ENCODE measurements around the gene DPEP1. TPM values are rescaled to one million over a fixed set of nuclear protein-coding genes. Genes with fewer than 3 reads are reported as not detected.
"Not testable (repeated sequence)": the region's sequence is repeated elsewhere in the genome, so short reads cannot be mapped to it uniquely, and the experiment has no call there.

The DPEP1 gene
- total RNA-seq, 1 donor from 2014 or later, result not detected

GRCh38 chr16:89634463-89635385 is 21.3 kb downstream of the DPEP1 start:
- ATAC-seq (ENCODE audit: poor library complexity); DNase-seq; intact Hi-C loops (cut with DNase I): not testable (repeated sequence)

- ATAC-seq (ENCODE audit: poor library complexity), result no peak
- intact Hi-C loops (cut with DNase I), result no loop called here
- no peak for DNase-seq
Observed at GRCh38 chr16:89636663-89637062, 23.2 kb downstream of the DPEP1 start.

GRCh38 chr16:89637379-89637778 is 23.9 kb downstream of the DPEP1 start:
- intact Hi-C loops (cut with DNase I), result no loop called here
- DNase-seq (no peak), ATAC-seq (ENCODE audit: poor library complexity) (no peak)

- DNase-seq (no peak), ATAC-seq (ENCODE audit: poor library complexity) (no peak)
- intact Hi-C loops (cut with DNase I), result no loop called here
Observed at GRCh38 chr16:89638455-89638854, 25.0 kb downstream of the DPEP1 start.

GRCh38 chr16:89639385-89639784 is 25.9 kb downstream of the DPEP1 start:
- intact Hi-C loops (cut with DNase I), result no loop called here
- DNase-seq (no peak), ATAC-seq (ENCODE audit: poor library complexity) (no peak)

- ATAC-seq (ENCODE audit: poor library complexity), result no peak
Observed at GRCh38 chr16:89641458-89642119, 28.1 kb downstream of the DPEP1 start.

GRCh38 chr16:89642574-89642973 is 29.1 kb downstream of the DPEP1 start:
- DNase-seq (no peak), ATAC-seq (ENCODE audit: poor library complexity) (no peak)
- intact Hi-C loops (cut with DNase I), result no loop called here

More at GRCh38 chr16:89641458-89642119, 28.1 kb downstream of the DPEP1 start:
- no peak for DNase-seq
- intact Hi-C loops (cut with DNase I), result no loop called here

- ATAC-seq (ENCODE audit: poor library complexity) (no peak), DNase-seq (no peak)
- intact Hi-C loops (cut with DNase I), result no loop called here
Observed at GRCh38 chr16:89643769-89644300, 30.4 kb downstream of the DPEP1 start.

- intact Hi-C loops (cut with DNase I), result no loop called here
- ATAC-seq (ENCODE audit: poor library complexity) (no peak), DNase-seq (no peak)
Observed at GRCh38 chr16:89645122-89645521, 31.7 kb downstream of the DPEP1 start.

GRCh38 chr16:89646270-89646669 is 32.8 kb downstream of the DPEP1 start:
- intact Hi-C loops (cut with DNase I), result no loop called here
- ATAC-seq (ENCODE audit: poor library complexity) (no peak), DNase-seq (no peak)

GRCh38 chr16:89646906-89647305 is 33.5 kb downstream of the DPEP1 start:
- DNase-seq (no peak), ATAC-seq (ENCODE audit: poor library complexity) (no peak)
- intact Hi-C loops (cut with DNase I), result no loop called here

GRCh38 chr16:89651584-89651983 is 38.1 kb downstream of the DPEP1 start:
- ATAC-seq (ENCODE audit: poor library complexity), result no peak
- intact Hi-C loops (cut with DNase I), result no loop called here

GRCh38 chr16:89653656-89654295 is 40.3 kb downstream of the DPEP1 start:
- ATAC-seq (ENCODE audit: poor library complexity), result no peak
- intact Hi-C loops (cut with DNase I), result no loop called here
- DNase-seq, result peak; percentile 30

More at GRCh38 chr16:89651584-89651983, 38.1 kb downstream of the DPEP1 start:
- no peak for DNase-seq

GRCh38 chr16:89655062-89655643 is 41.7 kb downstream of the DPEP1 start:
- DNase-seq, result no peak
- no peak for ATAC-seq (ENCODE audit: poor library complexity)
- intact Hi-C loops (cut with DNase I), result no loop called here

GRCh38 chr16:89656435-89657121 is 43.1 kb downstream of the DPEP1 start:
- intact Hi-C loops (cut with DNase I), result no loop called here
- ATAC-seq (ENCODE audit: poor library complexity), result no peak
- DNase-seq, result peak; percentile 35

GRCh38 chr16:89657442-89658220 is 44.2 kb downstream of the DPEP1 start, which contains the start of the genes CHMP1A and SPATA33:
TSS of gene CHMP1A (minus strand) at chr16:89657708. CDS start at chr16:89657588, 120 bp downstream.
TSS of gene SPATA33 (plus strand) at chr16:89657836. CDS start at chr16:89657912, 76 bp downstream.
- ATAC-seq (ENCODE audit: poor library complexity) (peak; percentile 99), DNase-seq (peak; percentile 94)
- intact Hi-C loops (cut with DNase I), result no loop called here

- peak; percentile 14 for ATAC-seq (ENCODE audit: poor library complexity)
- DNase-seq, result no peak
- intact Hi-C loops (cut with DNase I), result no loop called here
Observed at GRCh38 chr16:89658221-89658879, 44.9 kb downstream of the DPEP1 start.
